NT2/D1 (cell line): ENCODE measurements around the gene SKAP1.

Source experiments
- SUZ12 ChIP-seq: IDR thresholded peaks from 2 replicates; pipeline ENCODE4 v1.6.1; 2011; ENCODE audit not compliant: insufficient read length, insufficient read depth; ENCODE audit errors: extremely low read depth
- ZNF274 ChIP-seq: IDR thresholded peaks from 2 replicates; pipeline ENCODE4 v1.6.1; 2011; ENCODE audit warnings: mild to moderate bottlenecking, low read depth, low read length

- no peak for TF ChIP-seq SUZ12
- TF ChIP-seq ZNF274 = no peak
Measured at GRCh38 chr17:48247038-48247437, 183.0 kb downstream of the SKAP1 start.
